H1 (cell line): ENCODE measurements around the gene ARHGEF7. TPM values are rescaled to one million over a fixed set of nuclear protein-coding genes. Genes with fewer than 3 reads are reported as not detected.

ENCODE experiments used
- CTCF ChIA-PET: fragments of 300-600 bp; sonication (Branson Sonifier 250); formaldehyde crosslinking; loops from one replicate; lab custom pipeline; 2021; ENCODE audit not compliant: partially characterized antibody; lab: Charles Lee
- POLR2A ChIA-PET: fragments of 300-600 bp; sonication (Branson Sonifier 250); formaldehyde crosslinking; loops from one replicate; lab custom pipeline; 2021; ENCODE audit warnings: inconsistent platforms; ENCODE audit not compliant: partially characterized antibody; lab: Charles Lee
- DNase-seq, 2 experiments: peaks; one replicate each; pipeline versions ENCODE4 v3.0.0 to v3.0.0-alpha.2; 2010 to 2022; ENCODE audit warnings: low spot score in 2 of 2, low read depth in 1 of 2, mixed read lengths in 1 of 2
- FAIRE-seq: peaks from 2 replicates; lab custom pipeline; 2011; peaks lifted over from hg19 to GRCh38; lab: Jason Lieb, UNC
- H2AFZ ChIP-seq: 2 replicates; pipeline ENCODE4 v1.8.1; 2012; ENCODE audit warnings: low read length, inconsistent platforms
- H2AK5ac ChIP-seq: 2 replicates; pipeline ENCODE4 v1.6.1; 2013; ENCODE audit warnings: low read depth, low read length
- H2BK120ac ChIP-seq: replicated peaks from 2 replicates; pipeline ENCODE3; 2013; ENCODE audit warnings: low read depth, low read length, inconsistent platforms
- H2BK12ac ChIP-seq: 2 replicates; pipeline ENCODE4 v1.6.1; 2013; ENCODE audit warnings: low read depth, low read length
- H2BK15ac ChIP-seq: 2 replicates; pipeline ENCODE4 v1.6.1; 2013; ENCODE audit warnings: low read length
- H2BK20ac ChIP-seq: 2 replicates; pipeline ENCODE4 v1.6.1; 2013; ENCODE audit warnings: low read length
- H2BK5ac ChIP-seq: 2 replicates; pipeline ENCODE4 v1.6.1; 2013; ENCODE audit warnings: low read depth, low read length
- H3K14ac ChIP-seq: 2 replicates; pipeline ENCODE4 v1.6.1; 2013; ENCODE audit warnings: inconsistent platforms; ENCODE audit not compliant: insufficient read length
- H3K18ac ChIP-seq: 2 replicates; pipeline ENCODE4 v1.6.1; 2013; ENCODE audit warnings: low read length; ENCODE audit errors: extremely low read depth
- H3K23ac ChIP-seq: 2 replicates; pipeline ENCODE4 v1.6.1; 2013; ENCODE audit warnings: inconsistent platforms; ENCODE audit not compliant: insufficient read length
- H3K23me2 ChIP-seq: 2 replicates; pipeline ENCODE4 v1.6.1; 2013; ENCODE audit warnings: low read depth, low read length
- H3K27ac ChIP-seq: 2 replicates; pipeline ENCODE4 v1.6.1; 2011; ENCODE audit warnings: low read depth, low read length, inconsistent platforms
- H3K27me3 ChIP-seq, 4 experiments: replicated peaks in 1 of 4; 1 replicate in 1 of 4; 2 replicates in 3 of 4; pipeline versions ENCODE4 v1.6.1 to v1.8.1; 2011 to 2013; ENCODE audit warnings: low read length in 3 of 4, mild to moderate bottlenecking in 3 of 4, inconsistent platforms in 2 of 4, mixed read lengths in 2 of 4, moderate library complexity in 1 of 4; ENCODE audit not compliant: control insufficient read depth in 3 of 4, insufficient read depth in 3 of 4; ENCODE audit errors: extremely low read depth in 1 of 4
- H3K36me3 ChIP-seq, 4 experiments: 2 replicates each; pipeline versions ENCODE4 v1.6.1 to v1.8.1; 2011 to 2013; ENCODE audit warnings: mild to moderate bottlenecking in 4 of 4, low read length in 3 of 4, moderate library complexity in 2 of 4, control low read depth in 1 of 4, inconsistent platforms in 1 of 4; ENCODE audit not compliant: insufficient read depth in 4 of 4, control insufficient read depth in 2 of 4
- H3K4ac ChIP-seq: replicated peaks from 2 replicates; pipeline ENCODE3; 2013; ENCODE audit warnings: low read length, low read depth, mixed read lengths, inconsistent platforms; ENCODE audit not compliant: insufficient read length
- H3K4me1 ChIP-seq, 4 experiments: replicated peaks in 1 of 4; 1 replicate in 1 of 4; 2 replicates in 3 of 4; pipeline versions ENCODE4 v1.6.1 to v1.8.1; 2011 to 2013; ENCODE audit warnings: low read length in 3 of 4, inconsistent platforms in 2 of 4, mixed read lengths in 1 of 4; ENCODE audit not compliant: insufficient read depth in 4 of 4, control insufficient read depth in 3 of 4
- H3K4me2 ChIP-seq, 2 experiments: 2 replicates each; pipeline versions ENCODE4 v1.6.1 to v1.8.1; 2011 to 2013; ENCODE audit warnings: low read depth in 2 of 2, low read length in 2 of 2, control low read depth in 1 of 2, inconsistent platforms in 1 of 2, mild to moderate bottlenecking in 1 of 2; ENCODE audit not compliant: insufficient read depth in 1 of 2
- H3K4me3 ChIP-seq, 4 experiments: fragments of 200-600, 300-600 bp in 1 of 4; sonication (generic), shearing (Covaris generic), sonication (Bioruptor Twin) in 1 of 4; 2 replicates each; pipeline versions ENCODE4 v1.5.1 to v1.8.1; 2011 to 2016; ENCODE audit warnings: low read length in 4 of 4, low read depth in 3 of 4, control low read depth in 2 of 4, inconsistent platforms in 2 of 4, mild to moderate bottlenecking in 2 of 4, mixed read lengths in 1 of 4, moderate library complexity in 1 of 4; ENCODE audit not compliant: insufficient read depth in 2 of 4; ENCODE audit errors: extremely low read depth in 1 of 4
- H3K56ac ChIP-seq: replicated peaks from 2 replicates; pipeline ENCODE3; 2013; ENCODE audit warnings: low read depth, mild to moderate bottlenecking, mixed read lengths, low read length, inconsistent platforms; ENCODE audit not compliant: insufficient read length
- H3K79me1 ChIP-seq: 2 replicates; pipeline ENCODE4 v1.6.1; 2013; ENCODE audit warnings: low read depth, low read length, control low read depth
- H3K79me2 ChIP-seq, 2 experiments: 2 replicates each; pipeline versions ENCODE4 v1.6.1 to v1.8.1; 2012 to 2013; ENCODE audit warnings: low read length in 2 of 2, mild to moderate bottlenecking in 2 of 2, inconsistent platforms in 1 of 2; ENCODE audit not compliant: insufficient read depth in 2 of 2, control insufficient read depth in 1 of 2
- H3K9ac ChIP-seq, 4 experiments: replicated peaks in 1 of 4; 1 replicate in 1 of 4; 2 replicates in 3 of 4; pipeline versions ENCODE4 v1.6.1 to v1.8.1; 2011 to 2013; ENCODE audit warnings: low read depth in 3 of 4, low read length in 3 of 4, control low read depth in 2 of 4, mild to moderate bottlenecking in 2 of 4, moderate library complexity in 2 of 4, inconsistent platforms in 1 of 4; ENCODE audit errors: extremely low read depth in 1 of 4
- H3K9me3 ChIP-seq, 2 experiments: 2 replicates each; pipeline versions ENCODE4 v1.6.1 to v1.8.1; 2012 to 2013; ENCODE audit warnings: mild to moderate bottlenecking in 2 of 2, moderate library complexity in 2 of 2, control low read depth in 1 of 2, inconsistent platforms in 1 of 2, low read depth in 1 of 2, low read length in 1 of 2, mixed read lengths in 1 of 2; ENCODE audit not compliant: insufficient read depth in 2 of 2
- H4K20me1 ChIP-seq, 2 experiments: replicated peaks in 1 of 2; 2 replicates each; pipeline versions ENCODE3 to v1.8.1; 2011 to 2013; ENCODE audit warnings: inconsistent platforms in 2 of 2, low read length in 2 of 2, mild to moderate bottlenecking in 1 of 2; ENCODE audit not compliant: insufficient read depth in 2 of 2, control insufficient read depth in 1 of 2
- H4K5ac ChIP-seq: 2 replicates; pipeline ENCODE4 v1.6.1; 2013; ENCODE audit warnings: low read length, low read depth, mixed read lengths, inconsistent platforms; ENCODE audit not compliant: insufficient read length
- H4K8ac ChIP-seq: 2 replicates; pipeline ENCODE4 v1.8.0; 2013; ENCODE audit warnings: mild to moderate bottlenecking, moderate library complexity, low read length, inconsistent platforms; ENCODE audit not compliant: insufficient read depth; ENCODE audit errors: extremely low read depth
- H4K91ac ChIP-seq: replicated peaks from 2 replicates; pipeline ENCODE3; 2013; ENCODE audit warnings: low read length, mixed read lengths, inconsistent platforms; ENCODE audit not compliant: insufficient read length
- FOSL1 ChIP-seq: IDR thresholded peaks from 2 replicates; pipeline ENCODE4 v1.6.1; 2011; ENCODE audit warnings: mild to moderate bottlenecking, low read depth, low read length, moderate library complexity; ENCODE audit not compliant: insufficient read depth
- GTF2F1 ChIP-seq: IDR thresholded peaks from 2 replicates; pipeline ENCODE4 v1.6.1; 2012; ENCODE audit warnings: low read depth, low read length, improper control_type of control experiment, borderline replicate concordance
- POLR2A ChIP-seq, 2 experiments: IDR thresholded peaks; 1 replicate in 1 of 2; 2 replicates in 1 of 2; pipeline ENCODE4 v1.6.1; 2011; ENCODE audit warnings: low read depth in 2 of 2, low read length in 2 of 2, mild to moderate bottlenecking in 2 of 2; ENCODE audit errors: control extremely low read depth in 1 of 2
- TEAD4 ChIP-seq: IDR thresholded peaks from 2 replicates; pipeline ENCODE4 v1.6.1; 2012; ENCODE audit warnings: low read depth, low read length, inconsistent platforms, mixed read lengths
- YY1 ChIP-seq: IDR thresholded peaks from 2 replicates; pipeline ENCODE4 v1.6.1; 2011; ENCODE audit warnings: low read depth, mild to moderate bottlenecking, low read length
- WGBS, 2 experiments: shearing (Covaris generic) in 1 of 2; methylation state at CpG; one replicate each; pipeline versions ENCODE4 v1.1.6 to v1.1.7; 2013 to 2015; ENCODE audit warnings: low lambda C conversion rate in 2 of 2, mixed read lengths in 2 of 2, inconsistent platforms in 1 of 2, low coverage in 1 of 2, missing lambda C conversion rate in 1 of 2; ENCODE audit not compliant: insufficient replicate concordance in 2 of 2, insufficient coverage in 1 of 2, insufficient read length in 1 of 2; ENCODE audit errors: extremely low coverage in 1 of 2, missing lambda C conversion rate in 1 of 2; 5-methylcytosine and 5-hydroxymethylcytosine counted together
- polyA plus RNA-seq, 7 experiments: library from polyadenylated mRNA; depleted of rRNA in 3 of 7; stranded (reverse) in 5 of 7; unstranded in 2 of 7; fragments of >200 nt in 5 of 7; fragments of 200-250 nt in 2 of 7; gene quantifications; 1 replicate in 5 of 7; 2 replicates in 1 of 7; 4 replicates in 1 of 7; pipeline versions ENCODE4 v1.2.1 to v1.2.3, GENCODE V29; 2011 to 2013; ENCODE audit warnings: missing spikeins in 2 of 7, mixed read lengths in 2 of 7
- total RNA-seq: library from RNA; stranded (reverse); fragmentation: NEBNext Ultra II Directional; extraction: Animal tissue kit (Norgen Biotek cat#: 25700); gene quantifications from 2 replicates; pipeline ENCODE4 v1.2.1, GENCODE V29; 2021

Gene ARHGEF7
- total and polyA plus RNA-seq, 2 of the 8 experiments (the other 6 are each of a cell fraction or from before 2014, with no cell fraction given): 26.2 to 56.5 TPM

DNA sequence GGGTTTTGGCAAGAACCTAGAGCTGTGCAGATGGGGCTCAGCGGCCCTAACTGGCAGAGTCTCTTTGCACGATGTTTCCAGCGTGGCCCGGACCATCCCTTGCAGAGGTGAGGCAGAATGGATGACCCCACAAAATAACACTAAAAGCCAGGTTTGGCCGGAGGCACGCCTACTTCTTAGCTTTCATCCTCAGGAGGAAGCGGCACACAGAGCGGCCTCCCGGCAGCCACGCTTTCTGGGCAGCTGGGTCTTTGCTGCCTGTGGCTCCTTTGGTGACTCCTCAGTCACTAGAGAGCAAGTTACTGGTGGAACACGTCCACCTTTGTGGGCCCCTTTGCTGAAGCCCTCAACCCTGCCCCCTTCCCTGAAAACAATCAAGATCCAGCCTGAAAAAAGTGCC lies 230.6 kb downstream of the ARHGEF7 start:
- no peak overlapping the region for H2BK5ac ChIP-seq
- H3K56ac ChIP-seq: no peak overlapping the region
- 88% methylated on average over 10 of the region's 11 CpGs; no CpG with 5 or more reads in 1 of the 2 experiments for WGBS, 2 experiments
- H3K14ac ChIP-seq: no peak overlapping the region
- H3K9ac ChIP-seq: no peak overlapping the region
- no peak overlapping the region for H3K4me2 ChIP-seq
- H3K36me3 ChIP-seq: no peaks in the 10 kb centered on the region
- H3K4me3 ChIP-seq: no peak overlapping the region
- ChIA-PET POLR2A (interaction anchor here (1.2 kb wide), 1 partner anchor 11 kb away, joined by 3 read pairs; no protein-coding TSS in a partner anchor), CTCF (interaction anchor here (1.0 to 3.3 kb wide), 12 partner anchors 9 to 159 kb away, joined by 3 to 31 read pairs (median 6); no protein-coding TSS in a partner anchor)
- no peak overlapping the region for H4K5ac ChIP-seq
- H2BK120ac ChIP-seq: no peak overlapping the region
- no peak overlapping the region for H2BK12ac ChIP-seq
- H3K23me2 ChIP-seq: no peaks in the 10 kb centered on the region
- no peaks in the 10 kb centered on the region for H4K20me1 ChIP-seq
- no peak overlapping the region for H3K18ac ChIP-seq
- no peak overlapping the region for H2AFZ ChIP-seq
- no peak overlapping the region for H2BK15ac ChIP-seq
- H3K27ac ChIP-seq: no peak overlapping the region
- no peak overlapping the region for H4K8ac ChIP-seq
- TF ChIP-seq GTF2F1: no peak
- TF ChIP-seq POLR2A (IDR thresholded peaks at IDR 0.05; ENCODE audit: control extremely low read depth in 1 of 2, low read depth in 2 of 2, low read length in 2 of 2): no peak
- TF ChIP-seq FOSL1: no peak
- TF ChIP-seq TEAD4: no peak
- no peak for TF ChIP-seq YY1
- no peak overlapping the region for H2AK5ac ChIP-seq
- no peak for DNase-seq
- FAIRE-seq: no peak
- no peak overlapping the region for H4K91ac ChIP-seq
- H3K79me2 ChIP-seq: no peaks in the 10 kb centered on the region
- peaks cover 0 to 5% (median 2%) of the 10 kb centered on the region in 4 experiments; a peak in 4 of 7 replicates for H3K4me1 ChIP-seq
- H3K4ac ChIP-seq: no peak overlapping the region
- H2BK20ac ChIP-seq: no peak overlapping the region
- no peaks in the 10 kb centered on the region; a peak in 1 of 7 replicates for H3K27me3 ChIP-seq
- H3K79me1 ChIP-seq: no peaks in the 10 kb centered on the region
- H3K9me3 ChIP-seq: no peaks in the 10 kb centered on the region
- H3K23ac ChIP-seq: no peak overlapping the region
